ENCODE measurements around the gene RIT2.

RIT2 gene

GRCh38 chr18:43115076-43115921 is at the start of gene RIT2:
Gene RIT2 (minus strand): TSS chr18:43115685.
- DNase-seq, result no peak

GRCh38 chr18:43161528-43161927 is 46.0 kb upstream of the RIT2 start:
- no peak for DNase-seq

- no peak for DNase-seq
Observed at GRCh38 chr18:43160509-43160908, 45.0 kb upstream of the RIT2 start.

- DNase-seq, result no peak
Observed at GRCh38 chr18:43159926-43160325, 44.4 kb upstream of the RIT2 start.

- no peak for DNase-seq
Observed at GRCh38 chr18:43159086-43159770, 43.7 kb upstream of the RIT2 start.

GRCh38 chr18:43158381-43158780 is 42.9 kb upstream of the RIT2 start:
- DNase-seq, result no peak

GRCh38 chr18:43155842-43156241 is 40.4 kb upstream of the RIT2 start:
- no peak for DNase-seq

- no peak for DNase-seq
Observed at GRCh38 chr18:43148231-43148630, 32.7 kb upstream of the RIT2 start.

- no peak for DNase-seq
Observed at GRCh38 chr18:43141208-43141607, 25.7 kb upstream of the RIT2 start.

- no peak for DNase-seq
Observed at GRCh38 chr18:43139288-43139946, 23.9 kb upstream of the RIT2 start.

- no peak for DNase-seq
Observed at GRCh38 chr18:43134876-43135275, 19.4 kb upstream of the RIT2 start.

- no peak for DNase-seq
Observed at GRCh38 chr18:43130716-43131260, 15.3 kb upstream of the RIT2 start.

- DNase-seq, result no peak
Observed at GRCh38 chr18:43129946-43130524, 14.6 kb upstream of the RIT2 start.

- no peak for DNase-seq
Observed at GRCh38 chr18:43125471-43125870, 10.0 kb upstream of the RIT2 start.

GRCh38 chr18:43122955-43123354 is 7.5 kb upstream of the RIT2 start:
- no peak for DNase-seq

- DNase-seq, result no peak
Observed at GRCh38 chr18:43116699-43117294, 1.3 kb upstream of the RIT2 start.

- DNase-seq, result no peak
Observed at GRCh38 chr18:43113220-43113895, 2.1 kb downstream of the RIT2 start.

GRCh38 chr18:43108882-43109281 is 6.6 kb downstream of the RIT2 start:
- no peak for DNase-seq

- no peak for DNase-seq
Observed at GRCh38 chr18:43108469-43108868, 7.0 kb downstream of the RIT2 start.

- DNase-seq, result no peak
Observed at GRCh38 chr18:43093646-43094045, 21.8 kb downstream of the RIT2 start.

GRCh38 chr18:43092539-43092938 is 22.9 kb downstream of the RIT2 start:
- DNase-seq, result no peak

- no peak for DNase-seq
Observed at GRCh38 chr18:43081396-43081795, 34.1 kb downstream of the RIT2 start.

All from MV-4-11 (cell line).